HG03460 (cell line): ENCODE measurements around the gene RPA4.
A peak's percentile ranks its signal among the peaks of the same experiment; 100 is the strongest.
"Not testable (repeated sequence)": the region's sequence is repeated elsewhere in the genome, so short reads cannot be mapped to it uniquely, and the experiment has no call there.

Source experiments
- ATAC-seq: cut with Tn5 transposase; IDR thresholded peaks from one replicate; pipeline ENCODE4 v1.9.1; 2021; ENCODE audit not compliant: unreplicated experiment

Gene RPA4

GRCh38 chrX:96883608-96884007, at the start of gene RPA4:
RPA4 (plus strand) TSS chrX:96883908; CDS start chrX:96884311, 403 bp downstream.
- no peak for ATAC-seq

GRCh38 chrX:96834137-96834536, 49.6 kb upstream of the RPA4 start:
- ATAC-seq = no peak

- ATAC-seq = peak; percentile 87
Observed at GRCh38 chrX:96835660-96836289, 47.9 kb upstream of the RPA4 start.

GRCh38 chrX:96837808-96838207, 45.9 kb upstream of the RPA4 start:
- no peak for ATAC-seq

GRCh38 chrX:96838537-96838936, 45.2 kb upstream of the RPA4 start:
- no peak for ATAC-seq

GRCh38 chrX:96841325-96841724, 42.4 kb upstream of the RPA4 start:
- ATAC-seq = no peak

GRCh38 chrX:96841866-96842265, 41.8 kb upstream of the RPA4 start:
- ATAC-seq = not testable (repeated sequence)

GRCh38 chrX:96843566-96843965, 40.1 kb upstream of the RPA4 start:
- ATAC-seq = no peak

- no peak for ATAC-seq
Observed at GRCh38 chrX:96846841-96847240, 36.9 kb upstream of the RPA4 start.

- ATAC-seq = not testable (repeated sequence)
Observed at GRCh38 chrX:96859422-96859821, 24.3 kb upstream of the RPA4 start.

GRCh38 chrX:96861218-96861617, 22.5 kb upstream of the RPA4 start:
- ATAC-seq = no peak

GRCh38 chrX:96861661-96862060, 22.0 kb upstream of the RPA4 start:
- ATAC-seq = no peak

- no peak for ATAC-seq
Observed at GRCh38 chrX:96884027-96884426, 319 bp downstream of the RPA4 start.

GRCh38 chrX:96889726-96890125, 6.0 kb downstream of the RPA4 start:
- no peak for ATAC-seq

- no peak for ATAC-seq
Observed at GRCh38 chrX:96906741-96907140, 23.0 kb downstream of the RPA4 start.

- ATAC-seq = no peak
Observed at GRCh38 chrX:96907516-96908272, 24.0 kb downstream of the RPA4 start.

- ATAC-seq = no peak
Observed at GRCh38 chrX:96909291-96909690, 25.6 kb downstream of the RPA4 start.

- ATAC-seq = no peak
Observed at GRCh38 chrX:96918864-96919263, 35.2 kb downstream of the RPA4 start.

GRCh38 chrX:96919672-96920071, 36.0 kb downstream of the RPA4 start:
- ATAC-seq = no peak

- ATAC-seq = no peak
Observed at GRCh38 chrX:96924581-96924980, 40.9 kb downstream of the RPA4 start.

- no peak for ATAC-seq
Observed at GRCh38 chrX:96929036-96929435, 45.3 kb downstream of the RPA4 start.
